ENCODE results near the gene SORT1.
"Not testable (repeated sequence)": the region's sequence is repeated elsewhere in the genome, so short reads cannot be mapped to it uniquely, and the experiment has no call there.

The SORT1 gene

GRCh38 chr1:109379907-109380306 is 17.8 kb downstream of the SORT1 start:
- no peak for DNase-seq (ENCODE audit: low read depth)

DNA sequence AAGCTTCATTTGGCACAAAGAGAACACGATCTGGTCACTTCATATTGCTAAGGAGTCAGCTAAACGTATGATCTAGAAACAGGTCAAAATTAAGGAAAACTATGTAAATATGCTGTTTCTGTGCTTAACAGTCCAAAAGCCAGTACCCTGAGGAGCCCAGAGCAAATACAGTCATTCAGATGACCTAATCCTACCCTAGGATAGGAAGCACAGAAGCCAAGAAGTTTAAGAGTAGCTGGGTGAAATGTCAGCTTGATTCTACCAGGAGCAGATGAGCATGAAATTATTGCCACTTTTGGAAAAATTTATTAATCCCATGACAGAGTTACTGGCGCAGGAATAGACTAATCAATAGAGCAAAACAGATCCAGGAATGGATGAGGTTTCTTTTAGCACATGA is 18.3 kb downstream of the SORT1 start:
- no peak for DNase-seq (ENCODE audit: low read depth)

DNA sequence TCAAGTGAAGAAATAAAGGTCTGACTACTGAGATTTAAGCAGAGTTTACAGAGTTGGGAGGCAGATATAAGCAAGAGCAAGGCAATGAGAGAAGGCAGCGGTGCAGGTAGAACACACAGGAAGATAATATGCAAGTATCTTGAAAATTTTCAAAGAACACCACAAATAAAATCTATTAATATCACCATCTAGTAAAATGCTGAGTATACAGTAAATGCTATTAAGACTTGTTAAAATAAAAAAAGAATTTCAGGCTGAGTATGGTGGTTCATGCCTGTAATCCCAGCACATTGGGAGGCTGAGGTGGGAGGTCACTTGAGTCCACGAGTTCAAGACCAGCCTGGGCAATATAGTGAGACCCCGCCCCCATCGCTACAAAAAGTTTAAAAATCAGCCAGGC is 20.0 kb downstream of the SORT1 start:
- DNase-seq (ENCODE audit: low read depth) = no peak

- DNase-seq (ENCODE audit: low read depth) = not testable (repeated sequence)
Observed at GRCh38 chr1:109373696-109374095, 24.0 kb downstream of the SORT1 start.

DNA sequence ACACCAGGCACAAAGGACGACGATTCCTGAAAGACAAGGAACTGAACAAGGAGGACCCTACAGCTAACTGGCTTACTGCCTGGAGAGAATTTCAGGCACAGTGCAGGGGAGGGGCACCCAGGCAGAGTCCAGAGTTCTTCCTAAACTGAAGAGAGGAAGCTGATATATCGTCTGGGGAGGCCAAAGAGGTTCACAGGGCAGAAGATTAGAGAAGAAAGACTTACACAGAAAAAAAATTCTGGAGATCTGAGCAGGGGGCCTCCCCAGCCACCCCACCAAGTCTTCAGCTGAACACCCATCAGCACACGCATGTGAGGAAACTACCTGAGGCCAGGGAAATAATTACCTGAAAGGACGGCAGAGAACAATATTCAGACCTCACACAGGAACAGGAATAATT is 24.6 kb downstream of the SORT1 start:
- no peak for DNase-seq (ENCODE audit: low read depth)

GRCh38 chr1:109372281-109372680 is 25.4 kb downstream of the SORT1 start:
- DNase-seq (ENCODE audit: low read depth) = no peak

DNA sequence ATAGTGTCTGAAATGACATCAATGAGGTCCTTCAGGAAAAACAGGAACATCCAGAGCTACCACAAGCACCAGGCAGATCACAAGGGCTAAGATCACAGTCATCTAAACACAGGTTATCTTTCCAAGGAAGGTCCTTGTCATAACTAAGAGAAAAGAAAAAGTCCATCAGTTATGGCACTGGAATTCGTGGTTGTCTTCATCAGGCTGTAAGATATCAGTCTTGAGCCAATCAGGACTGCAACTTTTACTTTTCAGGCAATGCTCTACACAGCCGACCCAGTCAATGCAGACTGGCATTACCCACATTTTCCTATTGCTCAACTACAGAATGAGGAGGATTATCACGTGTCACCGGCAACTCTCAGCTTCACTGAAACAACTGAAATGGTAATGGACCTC is 26.4 kb downstream of the SORT1 start:
- peak; percentile 66 for DNase-seq (ENCODE audit: low read depth)

DNA sequence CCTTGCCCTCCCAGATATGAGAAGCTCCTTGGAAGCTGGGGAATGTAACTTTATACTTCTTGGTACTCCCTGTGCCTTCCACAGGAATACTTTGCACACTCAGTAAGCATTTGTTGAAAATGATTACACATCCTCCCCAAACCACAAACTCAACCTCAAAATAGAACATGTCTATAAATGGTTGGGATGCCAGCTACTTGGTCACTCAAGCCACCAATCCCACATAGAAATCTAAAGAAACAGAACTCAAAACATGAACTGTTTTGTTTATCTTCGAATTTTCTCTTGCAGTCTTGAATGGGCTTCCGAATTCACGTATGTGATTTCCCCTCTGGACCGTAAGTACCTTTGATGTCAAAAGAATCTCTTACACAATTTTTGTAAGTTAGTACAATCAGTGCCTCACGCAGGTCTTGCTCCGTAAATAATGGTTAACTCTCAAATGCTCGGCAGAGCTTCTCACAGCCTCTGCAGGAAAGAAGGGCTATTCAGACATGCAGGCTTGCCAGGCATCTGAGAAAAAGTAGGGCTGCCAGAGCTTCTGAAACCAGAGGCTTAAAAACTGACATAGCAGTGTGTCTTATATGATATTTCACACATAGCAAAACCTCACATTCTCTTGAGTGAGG is 26.9 kb downstream of the SORT1 start:
- peak; percentile 95 for DNase-seq (ENCODE audit: low read depth)

- DNase-seq (ENCODE audit: low read depth) = peak; percentile 55
Observed at GRCh38 chr1:109369167-109369746, 28.5 kb downstream of the SORT1 start.

DNA sequence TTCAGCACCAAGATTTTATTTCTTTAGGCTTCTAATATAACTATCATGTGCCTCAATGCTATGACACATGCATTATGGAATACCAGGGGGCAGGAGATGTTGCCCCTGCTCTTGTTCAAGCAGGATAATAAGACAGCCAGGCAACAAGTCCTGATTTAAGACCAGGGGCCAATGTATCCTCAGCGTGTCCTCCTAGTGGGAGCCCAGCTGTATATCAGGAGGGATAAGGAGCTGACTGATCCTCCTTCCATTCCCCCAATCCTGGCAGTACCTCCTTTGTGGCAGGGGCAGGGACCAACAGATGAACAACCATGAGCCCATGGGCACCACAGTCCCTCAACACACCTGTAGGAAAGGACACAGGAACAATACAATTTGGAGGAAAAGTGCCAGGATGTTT is 29.3 kb downstream of the SORT1 start:
- no peak for DNase-seq (ENCODE audit: low read depth)

- no peak for DNase-seq (ENCODE audit: low read depth)
Observed at GRCh38 chr1:109367626-109368025, 30.1 kb downstream of the SORT1 start.

DNA sequence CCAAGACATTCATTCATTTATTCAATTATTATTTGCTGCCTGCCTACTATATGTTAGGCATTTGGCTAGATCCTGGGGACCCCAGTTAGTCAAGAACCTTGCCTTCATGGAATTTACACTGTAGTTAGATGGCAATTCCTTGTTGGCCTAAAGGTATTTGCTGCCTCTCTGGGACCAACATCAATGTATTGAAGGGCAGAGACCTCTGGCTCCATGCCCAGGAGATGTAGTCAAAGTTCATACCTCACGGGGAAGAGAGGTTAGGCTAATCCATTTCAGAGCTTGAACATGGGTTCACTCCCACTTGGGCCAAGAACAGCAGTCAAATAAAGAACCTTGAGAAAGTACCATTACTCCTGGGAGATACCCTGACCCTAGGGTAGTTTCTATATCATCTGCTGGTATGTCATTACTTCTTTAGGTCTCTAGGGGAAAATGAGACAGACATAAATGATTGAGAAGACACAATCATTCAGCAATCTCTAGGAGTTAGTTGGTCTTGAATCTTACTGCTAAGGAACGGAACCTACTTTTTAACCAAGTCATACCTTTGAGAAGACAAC is 32.0 kb downstream of the SORT1 start:
- DNase-seq (ENCODE audit: low read depth) = no peak

GRCh38 chr1:109361649-109362048 is 36.1 kb downstream of the SORT1 start:
- no peak for DNase-seq (ENCODE audit: low read depth)

DNA sequence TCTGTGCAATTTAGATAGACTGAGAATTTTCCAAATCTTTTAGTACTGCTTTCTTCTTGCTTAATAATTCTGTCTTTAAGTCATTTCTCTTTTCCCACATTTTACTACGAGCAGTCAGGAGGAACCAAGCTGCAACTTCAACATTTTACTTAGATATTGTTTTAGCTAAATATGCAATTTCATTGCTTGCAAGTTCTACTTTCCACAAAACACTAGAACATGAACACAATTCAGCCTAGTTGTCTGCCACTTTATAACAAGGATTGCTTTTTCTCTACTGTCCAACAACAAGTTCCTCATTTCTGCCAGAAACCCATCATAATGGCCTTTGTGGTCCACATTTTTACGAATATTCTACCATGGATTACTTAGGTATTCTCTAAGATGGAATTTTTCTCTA is 36.6 kb downstream of the SORT1 start:
- no peak for DNase-seq (ENCODE audit: low read depth)

DNA sequence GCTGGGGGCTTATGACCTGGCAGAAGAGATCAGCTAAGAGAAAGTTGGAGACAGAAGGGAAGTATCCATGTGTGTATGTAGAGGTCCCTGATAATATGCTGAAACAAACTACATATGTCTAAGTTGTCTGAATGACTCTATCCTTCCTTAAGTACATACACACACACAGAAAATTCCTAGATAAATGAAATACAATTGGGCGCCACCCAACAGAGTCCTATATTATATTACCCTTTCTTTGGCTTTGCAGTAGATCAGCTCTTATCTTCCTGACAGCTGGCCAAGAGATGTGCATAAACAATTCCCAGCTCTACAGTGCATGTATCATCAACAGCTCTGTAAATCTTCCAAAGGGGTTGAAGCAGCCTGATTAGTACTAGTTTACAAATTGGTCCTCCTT is 40.1 kb downstream of the SORT1 start:
- no peak for DNase-seq (ENCODE audit: low read depth)

DNA sequence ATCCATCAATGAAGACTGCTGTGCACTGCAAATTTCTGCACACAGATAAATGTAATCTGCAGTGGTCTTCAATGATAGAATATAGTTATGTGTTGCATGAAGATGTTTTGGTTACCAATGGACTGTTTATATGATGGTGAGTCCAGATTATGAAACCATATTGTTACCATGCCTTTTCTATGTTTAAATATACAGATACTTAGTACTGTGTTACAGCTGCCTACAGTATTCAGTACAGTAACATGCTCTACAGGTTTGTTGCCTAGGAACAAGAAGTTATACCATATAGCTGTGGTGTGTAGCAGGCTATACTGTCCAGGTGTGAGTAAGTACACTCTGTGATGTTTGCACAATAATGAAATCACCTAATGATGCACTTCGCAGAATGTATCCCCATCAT is 40.8 kb downstream of the SORT1 start:
- DNase-seq (ENCODE audit: low read depth) = no peak

GRCh38 chr1:109356505-109356904 is 41.2 kb downstream of the SORT1 start:
- no peak for DNase-seq (ENCODE audit: low read depth)

DNA sequence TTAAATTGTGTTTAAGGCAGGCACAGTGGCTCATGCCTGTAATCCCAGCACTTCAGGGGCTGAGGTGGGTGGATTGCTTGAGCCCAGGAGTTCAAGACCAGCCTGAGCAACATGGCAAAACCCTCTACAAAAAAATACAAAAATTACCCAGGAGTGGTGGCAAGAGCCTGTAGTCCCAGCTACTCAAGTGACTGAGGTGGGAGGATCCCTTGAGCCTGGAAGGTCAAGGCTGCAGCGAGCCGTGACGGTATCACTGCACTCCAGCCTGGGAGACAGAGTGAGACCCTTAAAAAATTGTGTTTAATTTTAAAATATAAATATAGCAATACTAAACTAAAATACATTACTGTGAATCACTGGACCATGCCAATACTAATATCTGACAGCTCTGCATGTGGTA is 42.8 kb downstream of the SORT1 start:
- DNase-seq (ENCODE audit: low read depth) = no peak

DNA sequence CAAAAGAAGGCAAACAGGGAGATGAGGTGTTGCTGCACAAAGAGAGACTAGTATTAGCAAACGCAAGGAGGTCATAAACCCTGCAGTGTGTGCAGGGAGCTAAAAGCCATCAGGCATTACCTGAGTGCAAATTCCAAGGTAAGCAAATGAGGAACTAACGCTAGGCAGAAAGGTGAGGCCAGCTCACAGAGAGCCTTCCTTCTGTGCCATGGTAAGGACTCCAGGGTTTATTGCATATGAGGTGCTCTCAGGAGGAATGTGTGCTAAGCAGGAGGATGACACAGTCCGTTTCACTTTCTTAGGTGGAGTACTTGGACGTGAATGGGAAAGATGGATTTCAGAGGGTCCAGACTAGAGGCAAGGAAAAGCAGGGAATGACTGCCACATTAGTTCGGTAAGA is 46.3 kb downstream of the SORT1 start:
- DNase-seq (ENCODE audit: low read depth) = no peak

DNA sequence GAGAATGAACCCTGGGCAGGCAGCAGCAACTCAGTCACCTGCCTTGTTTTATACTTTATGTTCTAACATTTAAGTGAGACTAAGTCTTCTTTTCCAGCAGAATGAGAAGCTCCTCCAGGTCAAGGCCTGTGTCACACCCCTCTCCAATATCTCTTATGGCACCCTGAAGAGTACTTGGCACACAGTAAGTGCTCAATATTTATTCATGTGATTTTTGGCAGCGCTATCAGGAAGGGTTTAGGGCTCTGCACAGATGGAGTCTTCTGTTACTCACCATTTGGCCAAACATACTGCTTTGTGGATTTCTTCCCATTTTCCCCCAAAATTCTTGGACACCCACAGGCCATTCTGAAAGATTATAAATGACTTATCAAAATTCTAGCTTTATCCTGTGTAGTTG is 47.1 kb downstream of the SORT1 start:
- no peak for DNase-seq (ENCODE audit: low read depth)

DNA sequence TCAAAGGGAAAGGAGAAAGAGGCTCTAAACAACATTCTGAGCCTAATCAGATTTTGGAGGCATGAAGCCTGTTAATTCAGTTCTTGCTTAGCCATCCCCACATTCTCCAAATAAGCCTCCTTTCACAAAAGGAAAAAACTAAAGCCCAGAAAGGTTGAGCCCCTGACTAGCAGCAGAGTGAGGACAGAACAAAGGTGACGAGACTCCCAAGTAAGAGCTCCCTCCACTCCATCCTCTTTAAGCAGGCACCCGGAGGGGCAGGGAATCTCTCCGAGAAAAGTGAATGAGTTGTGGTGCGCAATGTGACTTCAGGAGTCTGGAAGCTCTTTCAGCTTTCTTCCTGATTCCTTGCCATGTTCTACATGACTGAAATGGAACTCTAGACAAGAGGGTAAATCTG is 47.5 kb downstream of the SORT1 start:
- no peak for DNase-seq (ENCODE audit: low read depth)

GRCh38 chr1:109347511-109347910 is 50.2 kb downstream of the SORT1 start:
- no peak for DNase-seq (ENCODE audit: low read depth)

- no peak for DNase-seq (ENCODE audit: low read depth)
Observed at GRCh38 chr1:109341944-109342930, 55.5 kb downstream of the SORT1 start.

All from HS-27A (cell line).